Peyer's patch (tissue), 4 donors: Measurements from ENCODE around the gene DSN1. TPM values are rescaled to one million over a fixed set of nuclear protein-coding genes. Genes with fewer than 3 reads are reported as not detected.

Experiments used
- DNase-seq, 3 donors: peaks; one replicate each; pipeline ENCODE4 v3.0.0-alpha.2; 2017 to 2019
- H3K27ac ChIP-seq, 4 donors: fragments of 200-600 bp; sonication (generic); one replicate each; pipeline ENCODE4 v1.5.1; 2016 to 2019
- H3K27me3 ChIP-seq, 2 donors: fragments of 200-600 bp; sonication (generic); one replicate each; pipeline ENCODE4 v1.5.1; 2019
- H3K36me3 ChIP-seq, 3 donors: fragments of 200-600 bp; sonication (generic); one replicate each; pipeline ENCODE4 v1.5.1; 2016 to 2019
- H3K4me1 ChIP-seq, 4 donors: fragments of 200-600 bp; sonication (generic); one replicate each; pipeline ENCODE4 v1.5.1; 2016 to 2019
- H3K4me3 ChIP-seq, 4 donors: fragments of 200-600 bp; sonication (generic); 1 replicate in 3 of 4; 2 replicates in 1 of 4; pipeline ENCODE4 v1.5.1; 2016 to 2019; ENCODE audit warnings: mild to moderate bottlenecking in 1 of 4
- H3K9me3 ChIP-seq, 4 donors: fragments of 200-600 bp; sonication (generic); one replicate each; pipeline ENCODE4 v1.5.1; 2016 to 2019; ENCODE audit warnings: mild to moderate bottlenecking in 1 of 4
- POLR2A ChIP-seq, 2 donors: fragments of 450-650 bp; IDR thresholded peaks; one replicate each; pipeline ENCODE4 v1.5.1; 2017; ENCODE audit warnings: antibody characterized with exemption in 2 of 2, mild to moderate bottlenecking in 2 of 2, moderate library complexity in 2 of 2
- total RNA-seq, 4 donors: library from RNA; depleted of rRNA; stranded (reverse); fragments of >200 nt; gene quantifications; one replicate each; pipeline ENCODE4 v1.1.0, GENCODE V29; 2016
- TF ChIP-seq, protein P1 (sequence below), 6 experiments: fragments of 450-650 bp in 4 of 6; fragments of 200-600 bp in 2 of 6; sonication (generic) in 1 of 6; IDR thresholded peaks; one replicate each; pipeline ENCODE4 v1.5.1; 2017 to 2019; ENCODE audit warnings: antibody characterized with exemption in 6 of 6, mild to moderate bottlenecking in 3 of 6, moderate library complexity in 1 of 6

The DSN1 gene
- total RNA-seq, 4 donors from 2014 or later: 7.5 to 26.4 (median 13.3) TPM

DNA sequence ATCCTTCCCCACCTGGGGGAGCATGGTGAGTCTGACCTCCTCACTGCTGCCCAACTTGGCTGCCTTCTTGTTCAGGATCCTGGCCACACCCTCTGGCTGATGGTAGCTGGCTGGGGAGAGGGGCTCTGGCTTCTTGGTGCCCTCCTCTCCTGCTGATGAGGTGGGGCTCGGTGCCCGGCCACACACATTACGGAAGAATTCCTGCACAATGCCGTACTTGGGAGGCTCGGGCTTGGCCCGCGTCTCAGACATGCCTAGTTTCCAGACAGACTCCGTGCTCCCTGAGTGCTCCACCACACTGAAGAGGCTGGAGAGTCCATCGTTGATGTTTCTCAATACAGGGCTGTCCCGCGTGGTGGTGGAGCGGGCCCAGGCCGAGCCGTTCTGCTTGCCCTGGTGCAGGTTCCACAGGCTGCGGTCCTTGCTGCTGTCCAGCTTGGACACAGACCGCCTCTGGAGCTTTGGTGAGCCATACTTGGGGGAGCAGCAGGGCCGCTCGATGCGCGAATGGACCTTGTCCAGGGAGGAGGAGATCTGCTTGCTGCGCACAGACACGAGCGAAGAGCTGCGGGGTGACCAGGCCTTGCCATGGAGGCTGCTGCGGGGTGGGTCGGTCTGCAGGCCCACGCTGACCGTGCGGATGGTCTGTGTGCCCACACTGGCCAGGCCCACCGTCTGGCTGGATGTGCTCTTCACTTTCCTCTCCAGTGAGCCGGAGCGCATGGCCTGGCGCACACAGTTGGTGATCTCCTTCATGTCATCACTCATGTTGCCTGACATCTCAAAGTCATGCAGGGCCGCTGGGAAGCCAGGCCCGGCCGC lies 19.9 kb upstream of the DSN1 start:
- Histone ChIP-seq H3K27me3 (no peaks in the 10 kb centered on the region), H3K4me3 (no peak overlapping the region), H3K4me1 (no peaks in the 10 kb centered on the region), H3K36me3 (peaks cover 0 to 56% (median 0%) of the 10 kb centered on the region in 3 donors), H3K9me3 (no peaks in the 10 kb centered on the region), H3K27ac (no peak overlapping the region)
- TF ChIP-seq, protein P1, sequence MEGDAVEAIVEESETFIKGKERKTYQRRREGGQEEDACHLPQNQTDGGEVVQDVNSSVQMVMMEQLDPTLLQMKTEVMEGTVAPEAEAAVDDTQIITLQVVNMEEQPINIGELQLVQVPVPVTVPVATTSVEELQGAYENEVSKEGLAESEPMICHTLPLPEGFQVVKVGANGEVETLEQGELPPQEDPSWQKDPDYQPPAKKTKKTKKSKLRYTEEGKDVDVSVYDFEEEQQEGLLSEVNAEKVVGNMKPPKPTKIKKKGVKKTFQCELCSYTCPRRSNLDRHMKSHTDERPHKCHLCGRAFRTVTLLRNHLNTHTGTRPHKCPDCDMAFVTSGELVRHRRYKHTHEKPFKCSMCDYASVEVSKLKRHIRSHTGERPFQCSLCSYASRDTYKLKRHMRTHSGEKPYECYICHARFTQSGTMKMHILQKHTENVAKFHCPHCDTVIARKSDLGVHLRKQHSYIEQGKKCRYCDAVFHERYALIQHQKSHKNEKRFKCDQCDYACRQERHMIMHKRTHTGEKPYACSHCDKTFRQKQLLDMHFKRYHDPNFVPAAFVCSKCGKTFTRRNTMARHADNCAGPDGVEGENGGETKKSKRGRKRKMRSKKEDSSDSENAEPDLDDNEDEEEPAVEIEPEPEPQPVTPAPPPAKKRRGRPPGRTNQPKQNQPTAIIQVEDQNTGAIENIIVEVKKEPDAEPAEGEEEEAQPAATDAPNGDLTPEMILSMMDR (IDR thresholded peaks at IDR 0.05): no peak
- TF ChIP-seq POLR2A (IDR thresholded peaks at IDR 0.05): no peak
- no peak for DNase-seq

DNA sequence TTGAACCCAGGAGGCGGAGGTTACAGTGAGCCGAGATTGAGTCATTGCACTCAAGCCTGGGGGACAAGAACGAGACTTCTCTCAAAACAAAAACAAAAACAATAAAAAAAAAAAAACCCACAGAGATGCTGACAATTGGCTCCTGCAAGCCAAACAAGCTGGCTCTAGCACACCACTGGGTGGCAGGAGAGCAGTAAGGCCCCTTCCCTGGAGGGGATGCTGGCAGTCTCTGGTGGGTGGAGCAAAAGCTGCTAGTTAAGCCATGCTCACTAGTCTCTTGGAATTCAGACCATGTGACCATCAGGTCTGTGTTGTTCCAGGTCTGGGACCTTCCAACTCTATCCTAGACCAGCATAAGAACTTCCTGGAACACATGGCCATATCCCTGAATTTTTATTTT lies 18.9 kb upstream of the DSN1 start:
- no peaks in the 10 kb centered on the region for H3K9me3 ChIP-seq
- H3K27me3 ChIP-seq: no peaks in the 10 kb centered on the region
- peaks cover 0 to 45% (median 0%) of the 10 kb centered on the region in 3 donors for H3K36me3 ChIP-seq
- TF ChIP-seq POLR2A (IDR thresholded peaks at IDR 0.05): no peak
- TF ChIP-seq, protein P1 (IDR thresholded peaks at IDR 0.05): peak in 3 of 6 experiments; percentile 14 to 24 (median 15)
- H3K27ac ChIP-seq: no peak overlapping the region
- no peak overlapping the region for H3K4me3 ChIP-seq
- no peak for DNase-seq
- H3K4me1 ChIP-seq: no peaks in the 10 kb centered on the region

DNA sequence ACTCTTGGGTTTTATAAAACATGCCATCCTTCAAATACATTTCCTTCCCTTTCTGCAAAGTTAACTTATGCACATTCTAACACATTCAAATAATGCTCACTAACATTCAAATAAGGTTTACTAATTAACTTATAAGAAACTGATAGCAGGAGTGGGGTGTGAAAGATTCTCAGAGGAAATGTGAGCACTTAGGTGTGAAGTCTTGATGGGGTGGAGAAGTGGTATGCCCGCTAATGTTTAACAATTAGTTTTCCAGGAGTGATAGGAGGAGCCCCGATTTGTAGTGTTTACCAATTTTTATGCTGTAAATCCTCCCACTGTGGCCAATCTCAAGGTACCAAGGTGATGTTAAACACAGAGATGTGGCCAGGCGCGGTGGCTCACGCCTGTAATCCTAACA lies 18.3 kb upstream of the DSN1 start:
- no peaks in the 10 kb centered on the region for H3K9me3 ChIP-seq
- H3K4me3 ChIP-seq: no peak overlapping the region
- H3K4me1 ChIP-seq: no peaks in the 10 kb centered on the region
- H3K27ac ChIP-seq: no peak overlapping the region
- H3K27me3 ChIP-seq: no peaks in the 10 kb centered on the region
- TF ChIP-seq, protein P1 (IDR thresholded peaks at IDR 0.05): no peak
- no peak for TF ChIP-seq POLR2A (IDR thresholded peaks at IDR 0.05)
- no peak for DNase-seq
- H3K36me3 ChIP-seq: peaks cover 0 to 40% (median 0%) of the 10 kb centered on the region in 3 donors

DNA sequence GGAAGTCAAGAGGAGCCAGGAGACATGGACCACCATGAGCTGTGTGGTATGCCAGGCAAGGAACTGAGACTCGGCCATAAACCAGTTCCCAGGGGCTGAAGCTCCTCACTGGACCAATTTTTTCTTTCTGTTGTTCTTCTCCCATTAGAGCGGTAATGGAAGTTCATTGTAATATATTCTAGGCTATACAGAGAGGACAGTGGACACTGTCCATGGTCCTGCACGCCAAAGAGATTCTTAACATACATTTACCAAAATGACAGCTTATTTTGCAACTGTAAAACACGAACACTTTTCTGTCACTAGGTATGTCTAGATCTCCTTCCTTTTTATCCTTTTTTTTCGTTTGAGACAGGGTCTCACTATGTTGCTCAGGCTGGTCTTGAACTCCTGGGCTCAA lies 13.1 kb upstream of the DSN1 start:
- Histone ChIP-seq H3K27ac (no peak overlapping the region), H3K4me3 (no peak overlapping the region), H3K4me1 (no peaks in the 10 kb centered on the region), H3K9me3 (no peaks in the 10 kb centered on the region), H3K36me3 (peaks cover 0 to 22% (median 0%) of the 10 kb centered on the region in 3 donors), H3K27me3 (no peaks in the 10 kb centered on the region)
- TF ChIP-seq, protein P1 (IDR thresholded peaks at IDR 0.05): no peak
- no peak for TF ChIP-seq POLR2A (IDR thresholded peaks at IDR 0.05)
- DNase-seq: no peak

DNA sequence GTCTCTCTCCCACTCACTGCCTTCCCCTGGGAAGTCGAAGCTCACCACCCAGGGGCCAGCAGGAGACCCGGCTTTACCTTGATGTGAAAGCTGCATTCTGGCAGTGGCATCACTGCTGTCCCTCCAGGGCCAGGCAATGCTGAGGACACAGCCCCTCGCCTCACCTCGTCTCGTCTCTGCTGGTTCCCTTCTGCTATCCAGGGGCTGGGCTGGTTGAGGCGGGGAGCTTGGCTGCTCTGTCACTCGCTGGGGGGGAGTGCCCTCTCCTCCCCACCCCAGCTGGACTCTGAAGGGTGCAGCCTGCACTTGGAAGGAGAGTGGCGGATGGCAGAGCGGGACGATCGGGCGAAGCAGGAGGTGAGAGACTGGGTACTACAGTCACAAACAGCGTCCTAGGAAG lies 12.7 kb upstream of the DSN1 start:
- H3K36me3 ChIP-seq: peaks cover 0 to 18% (median 0%) of the 10 kb centered on the region in 3 donors

More for the DNA sequence above, 12.7 kb upstream of the DSN1 start:
- H3K27ac ChIP-seq: no peak overlapping the region
- TF ChIP-seq, protein P1 (IDR thresholded peaks at IDR 0.05): no peak
- TF ChIP-seq POLR2A (IDR thresholded peaks at IDR 0.05): no peak
- H3K4me3 ChIP-seq: no peak overlapping the region
- no peaks in the 10 kb centered on the region for H3K27me3 ChIP-seq
- no peaks in the 10 kb centered on the region for H3K4me1 ChIP-seq
- no peak for DNase-seq
- H3K9me3 ChIP-seq: no peaks in the 10 kb centered on the region
